Measurements from ENCODE around the gene SCN5A.

GRCh38 chr3:38644662-38645053 is 4.8 kb downstream of the SCN5A start:
- TF ChIP-seq CTCF (conservative IDR thresholded peaks at IDR 0.05) (no peak), EZH2 (IDR thresholded peaks at IDR 0.05; ENCODE audit: low read depth) (no peak)

All from PC-9 (cell line).